ENCODE measurements around the gene DPAGT1. TPM values are rescaled to one million over a fixed set of nuclear protein-coding genes. Genes with fewer than 3 reads are reported as not detected.

The DPAGT1 gene
- total and polyA plus RNA-seq, 2 of the 8 experiments (the other 6 are each of a cell fraction or from before 2014, with no cell fraction given): 59.8 to 236 TPM

GRCh38 chr11:119081682-119082260, 19.9 kb downstream of the DPAGT1 start:
- WGBS, 2 experiments (ENCODE audit: extremely low coverage in 1 of 2, insufficient coverage in 1 of 2, insufficient read length in 1 of 2, insufficient replicate concordance in 2 of 2, low coverage in 1 of 2, low lambda C conversion rate in 2 of 2, missing lambda C conversion rate in 1 of 2): 89% methylated on average over 7 of the region's 7 CpGs; no CpG with 5 or more reads in 1 of the 2 experiments

More at GRCh38 chr11:119081682-119082260, 19.9 kb downstream of the DPAGT1 start:
- no peak overlapping the region for H3K23ac ChIP-seq (ENCODE audit: insufficient read length)
- ChIA-PET CTCF (ENCODE audit: partially characterized antibody) (interaction anchor here (0.9 to 1.5 kb wide), 2 partner anchors 12 to 115 kb away, joined by 3 to 4 read pairs; no protein-coding TSS in a partner anchor), POLR2A (ENCODE audit: partially characterized antibody) (interaction anchor here (0.9 to 9.2 kb wide), 6 partner anchors 8 to 77 kb away, joined by 3 to 141 read pairs (median 5); partner anchors contain the start of gene VPS11)
- H2AK5ac ChIP-seq (ENCODE audit: low read depth, low read length): no peak overlapping the region
- peaks cover 0 to 1% of the 10 kb centered on the region in 2 experiments for H4K20me1 ChIP-seq (replicated peaks in 1 of 2; ENCODE audit: control insufficient read depth in 1 of 2, insufficient read depth in 2 of 2, low read length in 2 of 2)
- no peak overlapping the region for H4K5ac ChIP-seq (ENCODE audit: insufficient read length, low read depth, low read length)
- H2BK5ac ChIP-seq (ENCODE audit: low read depth, low read length): no peak overlapping the region
- no peak overlapping the region for H4K8ac ChIP-seq (ENCODE audit: extremely low read depth, insufficient read depth, low read length)
- H3K4me3 ChIP-seq (ENCODE audit: extremely low read depth in 1 of 4, insufficient read depth in 2 of 4, low read depth in 3 of 4, low read length in 4 of 4): no peak overlapping the region
- no peak overlapping the region for H2BK20ac ChIP-seq (ENCODE audit: low read length)
- H2AFZ ChIP-seq (ENCODE audit: low read length): no peak overlapping the region
- H2BK15ac ChIP-seq (ENCODE audit: low read length): no peak overlapping the region
- H3K14ac ChIP-seq (ENCODE audit: insufficient read length): no peak overlapping the region
- H3K56ac ChIP-seq (replicated peaks; ENCODE audit: insufficient read length, low read depth, low read length): no peak overlapping the region
- TF ChIP-seq MAX (IDR thresholded peaks at IDR 0.05) (no peak), TBP (IDR thresholded peaks at IDR 0.05; ENCODE audit: low read depth, low read length) (no peak), CBX8 (IDR thresholded peaks at IDR 0.05; ENCODE audit: borderline replicate concordance, low read depth, low read length) (no peak), SUZ12 (IDR thresholded peaks at IDR 0.05; ENCODE audit: low read length) (no peak), BACH1 (IDR thresholded peaks at IDR 0.05; ENCODE audit: low read length) (no peak), EP300 (IDR thresholded peaks at IDR 0.05; ENCODE audit: borderline replicate concordance in 1 of 2, low read depth in 2 of 2, low read length in 2 of 2) (no peak)
- H3K79me1 ChIP-seq (ENCODE audit: low read depth, low read length): no peaks in the 10 kb centered on the region; the same call in 1 of the 2 replicates
- H3K18ac ChIP-seq (ENCODE audit: extremely low read depth, low read length): no peak overlapping the region
- H3K27me3 ChIP-seq (replicated peaks in 1 of 4; ENCODE audit: control insufficient read depth in 3 of 4, extremely low read depth in 1 of 4, insufficient read depth in 3 of 4, low read length in 3 of 4): no peaks in the 10 kb centered on the region
- H3K9me3 ChIP-seq (ENCODE audit: insufficient read depth in 2 of 2, low read depth in 1 of 2, low read length in 1 of 2): no peaks in the 10 kb centered on the region
- H3K4ac ChIP-seq (replicated peaks; ENCODE audit: insufficient read length, low read depth, low read length): no peak overlapping the region
- peaks cover 10 to 46% (median 33%) of the 10 kb centered on the region in 4 experiments for H3K36me3 ChIP-seq (ENCODE audit: control insufficient read depth in 2 of 4, insufficient read depth in 4 of 4, low read length in 3 of 4)
- DNase-seq (ENCODE audit: low read depth in 1 of 2, low spot score in 2 of 2) (no peak), FAIRE-seq (no peak)
- no peak overlapping the region for H3K4me2 ChIP-seq (ENCODE audit: insufficient read depth in 1 of 2, low read depth in 2 of 2, low read length in 2 of 2)
- no peak overlapping the region for H3K27ac ChIP-seq (ENCODE audit: low read depth, low read length)
- H3K9ac ChIP-seq (replicated peaks in 1 of 4; ENCODE audit: extremely low read depth in 1 of 4, low read depth in 3 of 4, low read length in 3 of 4): no peak overlapping the region
- no peak overlapping the region for H2BK120ac ChIP-seq (replicated peaks; ENCODE audit: low read depth, low read length)
- H2BK12ac ChIP-seq (ENCODE audit: low read depth, low read length): no peak overlapping the region
- peaks cover 0 to 5% (median 2%) of the 10 kb centered on the region in 4 experiments; a peak in 2 of 7 replicates for H3K4me1 ChIP-seq (replicated peaks in 1 of 4; ENCODE audit: control insufficient read depth in 3 of 4, insufficient read depth in 4 of 4, low read length in 3 of 4)
- H3K23me2 ChIP-seq (ENCODE audit: low read depth, low read length): peaks cover 7% of the 10 kb centered on the region; the same call in 1 of the 2 replicates
- peaks cover 3 to 12% of the 10 kb centered on the region in 2 experiments; a peak in 3 of 4 replicates for H3K79me2 ChIP-seq (ENCODE audit: control insufficient read depth in 1 of 2, insufficient read depth in 2 of 2, low read length in 2 of 2)
- no peak overlapping the region for H4K91ac ChIP-seq (replicated peaks; ENCODE audit: insufficient read length, low read length)
